Stimulated activated CD4-positive, alpha-beta T cell treated with anti-CD3 and anti-CD28 coated beads, Interleukin-4, amount 100 ng/mL, for 4 hours (primary cell): ENCODE measurements around the gene ALG1.
A peak's percentile ranks its signal among the peaks of the same experiment; 100 is the strongest.
"Not testable (repeated sequence)": the region's sequence is repeated elsewhere in the genome, so short reads cannot be mapped to it uniquely, and the experiment has no call there.

Experiments used
- DNase-seq, 2 experiments: peaks; one replicate each; pipeline ENCODE4 v3.0.0-alpha.2; 2020

Gene ALG1

GRCh38 chr16:5075637-5076036, 4.0 kb downstream of the ALG1 start:
- no peak for DNase-seq

GRCh38 chr16:5077304-5077703, 5.7 kb downstream of the ALG1 start:
- DNase-seq, result no peak

GRCh38 chr16:5078626-5079025, 7.0 kb downstream of the ALG1 start:
- no peak for DNase-seq

- not testable (repeated sequence) for DNase-seq
These were observed 8.8 kb downstream of the ALG1 start for GRCh38 chr16:5080461-5080860.

- DNase-seq, result not testable (repeated sequence)
These were observed 9.4 kb downstream of the ALG1 start for GRCh38 chr16:5080996-5081395.

GRCh38 chr16:5083646-5084045, 12.0 kb downstream of the ALG1 start:
- not testable (repeated sequence) for DNase-seq

GRCh38 chr16:5084099-5084731, 12.6 kb downstream of the ALG1 start:
- DNase-seq, result not testable (repeated sequence)

GRCh38 chr16:5084802-5085201, 13.2 kb downstream of the ALG1 start:
- peak; percentile 34 to 43 for DNase-seq

GRCh38 chr16:5085716-5086115, 14.1 kb downstream of the ALG1 start:
- not testable (repeated sequence) for DNase-seq

GRCh38 chr16:5088086-5088790, 16.6 kb downstream of the ALG1 start:
- not testable (repeated sequence) for DNase-seq

- DNase-seq, result not testable (repeated sequence)
These were observed 17.3 kb downstream of the ALG1 start for GRCh38 chr16:5088936-5089335.

GRCh38 chr16:5089911-5090555, 18.4 kb downstream of the ALG1 start:
- not testable (repeated sequence) for DNase-seq

GRCh38 chr16:5090592-5090991, 18.9 kb downstream of the ALG1 start:
- not testable (repeated sequence) for DNase-seq

GRCh38 chr16:5093081-5093480, 21.4 kb downstream of the ALG1 start:
- DNase-seq, result not testable (repeated sequence)

- not testable (repeated sequence) for DNase-seq
These were observed 22.1 kb downstream of the ALG1 start for GRCh38 chr16:5093746-5094145.

GRCh38 chr16:5095145-5095830, 23.6 kb downstream of the ALG1 start:
- DNase-seq, result not testable (repeated sequence)

GRCh38 chr16:5096437-5097060, 24.9 kb downstream of the ALG1 start:
- DNase-seq, result not testable (repeated sequence)

- peak; percentile 27 to 32 for DNase-seq
These were observed 25.4 kb downstream of the ALG1 start for GRCh38 chr16:5097061-5097469.

- DNase-seq, result peak; percentile 86 to 89
These were observed 26.0 kb downstream of the ALG1 start, which contains the start of gene EEF2KMT for GRCh38 chr16:5097470-5098220. TSS of gene EEF2KMT (minus strand) at chr16:5097795. CDS start at chr16:5097739, 56 bp downstream.

- DNase-seq, result peak; percentile 94 to 96
These were observed 26.8 kb downstream of the ALG1 start for GRCh38 chr16:5098221-5099159.

GRCh38 chr16:5099174-5099573, 27.5 kb downstream of the ALG1 start:
- not testable (repeated sequence) for DNase-seq
